HL-60/S4 (cell line): ENCODE measurements around the gene MRM3.
"Not testable (repeated sequence)": the region's sequence is repeated elsewhere in the genome, so short reads cannot be mapped to it uniquely, and the experiment has no call there.

Source experiments
- in situ Hi-C: fragments of 300-500 bp; cut with MboI; formaldehyde crosslinking; loops from 2 replicates; pipeline ENCODE4 v1.14.3; 2022; ENCODE audit warnings: low sequenced_read_pairs

MRM3 gene

DNA sequence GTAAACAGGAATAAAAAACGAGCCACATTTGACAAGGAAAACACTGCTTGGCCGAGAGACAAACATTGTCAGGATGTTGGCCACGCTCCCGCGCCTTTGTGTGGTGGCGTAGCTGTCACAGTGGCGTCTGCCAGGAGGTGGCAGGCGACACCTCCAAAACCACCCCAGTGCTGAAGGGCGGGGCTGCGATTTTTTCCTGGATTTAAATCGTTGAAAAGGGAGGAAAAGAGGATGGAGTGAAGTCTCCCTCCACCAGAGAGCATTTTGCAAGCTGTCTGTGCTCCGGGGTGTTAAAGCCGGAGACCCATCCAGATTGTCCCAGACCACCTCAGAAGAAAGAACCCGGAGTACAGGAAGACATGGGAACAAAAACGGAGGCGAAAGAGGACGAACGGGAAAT, 12.7 kb downstream of the MRM3 start:
- in situ Hi-C loops = no loop called here

DNA sequence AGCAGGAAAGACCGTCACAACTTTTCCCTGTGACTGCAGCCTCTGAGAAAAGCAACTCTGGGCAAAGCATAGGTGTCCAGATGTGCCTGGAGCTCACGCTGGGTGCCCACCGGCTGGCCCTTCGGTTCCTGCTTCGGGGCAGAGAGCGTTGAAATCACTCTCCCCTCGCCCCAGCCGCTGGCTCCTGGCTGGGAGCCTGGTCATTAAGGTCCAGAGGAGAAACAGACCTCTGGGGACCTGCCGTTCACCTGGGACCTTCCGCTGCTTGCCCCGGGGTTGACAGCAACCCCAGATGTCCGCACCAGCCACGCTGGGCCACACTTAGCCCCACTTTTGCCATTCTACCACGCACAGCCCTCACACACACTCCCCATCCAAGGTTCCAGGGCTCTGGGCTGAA, 13.1 kb downstream of the MRM3 start:
- in situ Hi-C loops = no loop called here

DNA sequence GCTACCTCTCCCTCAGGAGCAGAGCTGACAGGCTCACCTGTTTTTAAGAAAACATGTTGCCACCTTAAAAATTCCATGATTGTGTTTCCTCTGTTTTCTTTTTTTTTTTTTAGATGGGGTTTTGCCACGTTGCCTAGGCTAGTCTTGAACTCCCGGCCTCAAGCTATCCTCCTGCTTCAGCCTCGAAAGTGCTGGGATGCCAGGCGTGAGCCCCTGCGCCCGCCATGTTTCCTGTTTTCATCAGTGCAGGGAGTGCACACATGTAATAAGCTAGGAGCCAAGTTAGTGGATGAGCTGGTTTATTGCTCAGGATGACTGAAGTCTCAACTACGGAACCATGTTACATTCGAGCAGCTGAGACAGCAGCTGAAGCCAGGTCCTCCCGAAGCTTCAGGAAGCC, 13.6 kb downstream of the MRM3 start:
- in situ Hi-C loops = no loop called here

DNA sequence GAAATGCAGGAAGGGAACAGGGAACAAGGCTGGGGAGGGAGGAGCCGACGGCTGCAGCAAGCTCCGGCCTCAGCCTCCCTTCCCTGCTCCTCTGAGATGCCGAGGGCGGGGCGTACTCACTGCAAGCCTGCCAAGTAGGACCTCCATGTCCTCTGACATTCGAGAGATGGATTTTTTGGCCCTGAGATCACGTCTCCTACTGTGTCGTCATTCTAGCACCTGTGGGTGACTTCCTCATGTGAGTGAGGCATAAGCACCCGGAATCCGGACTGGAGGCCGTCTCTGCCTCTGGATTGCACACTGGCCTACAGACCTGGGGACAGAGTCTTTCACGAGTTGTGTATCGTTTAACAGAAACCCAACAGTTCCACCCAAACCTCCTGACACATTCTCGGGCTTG, 14.5 kb downstream of the MRM3 start:
- in situ Hi-C loops = no loop called here

DNA sequence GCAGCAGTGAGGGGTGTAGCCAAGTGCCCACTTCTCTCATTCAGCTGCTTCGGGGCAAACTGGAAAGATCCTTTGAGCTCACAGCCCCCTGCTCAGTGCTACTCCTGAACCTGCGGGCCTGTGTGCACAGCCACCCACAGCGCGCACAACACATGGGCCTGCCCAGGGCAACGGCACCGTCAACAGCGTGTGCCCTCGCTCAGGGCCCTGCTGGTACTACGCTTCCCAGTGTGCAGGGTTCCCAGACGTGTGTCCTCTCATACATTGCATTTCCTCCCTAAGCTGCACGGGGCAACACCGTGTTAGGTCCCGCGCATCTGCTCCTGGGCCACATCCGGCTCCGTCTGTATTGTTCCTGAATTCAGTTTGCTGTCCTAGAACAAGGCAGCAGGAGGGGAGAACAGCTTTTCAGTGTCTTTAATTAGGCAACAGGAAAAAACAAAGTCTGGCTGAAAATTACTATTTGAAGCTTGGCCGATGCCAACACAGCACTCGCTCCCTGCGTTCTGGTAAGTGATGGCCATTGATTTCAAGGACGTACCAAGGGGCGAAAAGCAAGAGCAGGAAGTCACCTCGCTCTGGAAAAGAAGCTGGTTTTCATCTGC, 15.2 kb downstream of the MRM3 start:
- in situ Hi-C loops = no loop called here

DNA sequence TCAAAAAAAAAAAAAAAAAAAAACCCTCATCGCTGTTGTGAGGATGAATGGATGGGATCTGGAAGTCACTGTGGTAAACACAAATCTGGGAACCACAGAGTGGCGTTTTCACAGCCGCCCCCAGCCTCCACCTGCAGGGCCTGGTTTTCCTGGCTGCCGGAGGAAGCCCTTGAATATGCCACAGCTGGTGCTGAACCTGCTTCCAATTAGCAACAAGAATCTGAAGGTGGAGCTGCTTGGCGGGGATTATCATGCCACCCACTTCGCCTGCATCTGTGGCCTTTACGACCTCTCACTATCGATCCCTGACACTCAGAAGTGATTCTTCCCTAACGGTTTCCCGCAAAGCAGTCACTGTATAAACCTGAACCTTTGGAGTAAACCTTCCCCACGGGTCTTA, 16.1 kb downstream of the MRM3 start:
- in situ Hi-C loops = no loop called here

DNA sequence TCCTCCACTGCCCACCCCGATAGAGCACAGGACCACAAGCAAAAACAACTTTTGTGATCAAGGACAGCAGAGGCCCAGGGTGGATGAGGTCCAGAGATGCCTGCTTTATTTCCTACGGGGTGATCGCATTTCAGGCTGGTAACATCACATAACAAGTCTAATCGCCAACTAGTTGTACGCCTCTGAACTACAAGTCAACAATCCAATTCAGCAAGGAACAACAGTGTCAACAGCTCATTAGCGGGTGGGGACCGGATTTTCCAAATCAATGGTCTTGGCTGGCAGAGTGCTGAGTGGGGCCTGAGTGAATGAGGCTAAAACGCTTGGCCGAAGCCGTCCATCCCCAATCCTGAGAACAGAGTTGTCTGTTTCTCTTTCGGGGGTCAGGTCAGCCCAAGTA, 17.1 kb downstream of the MRM3 start:
- in situ Hi-C loops = no loop called here

DNA sequence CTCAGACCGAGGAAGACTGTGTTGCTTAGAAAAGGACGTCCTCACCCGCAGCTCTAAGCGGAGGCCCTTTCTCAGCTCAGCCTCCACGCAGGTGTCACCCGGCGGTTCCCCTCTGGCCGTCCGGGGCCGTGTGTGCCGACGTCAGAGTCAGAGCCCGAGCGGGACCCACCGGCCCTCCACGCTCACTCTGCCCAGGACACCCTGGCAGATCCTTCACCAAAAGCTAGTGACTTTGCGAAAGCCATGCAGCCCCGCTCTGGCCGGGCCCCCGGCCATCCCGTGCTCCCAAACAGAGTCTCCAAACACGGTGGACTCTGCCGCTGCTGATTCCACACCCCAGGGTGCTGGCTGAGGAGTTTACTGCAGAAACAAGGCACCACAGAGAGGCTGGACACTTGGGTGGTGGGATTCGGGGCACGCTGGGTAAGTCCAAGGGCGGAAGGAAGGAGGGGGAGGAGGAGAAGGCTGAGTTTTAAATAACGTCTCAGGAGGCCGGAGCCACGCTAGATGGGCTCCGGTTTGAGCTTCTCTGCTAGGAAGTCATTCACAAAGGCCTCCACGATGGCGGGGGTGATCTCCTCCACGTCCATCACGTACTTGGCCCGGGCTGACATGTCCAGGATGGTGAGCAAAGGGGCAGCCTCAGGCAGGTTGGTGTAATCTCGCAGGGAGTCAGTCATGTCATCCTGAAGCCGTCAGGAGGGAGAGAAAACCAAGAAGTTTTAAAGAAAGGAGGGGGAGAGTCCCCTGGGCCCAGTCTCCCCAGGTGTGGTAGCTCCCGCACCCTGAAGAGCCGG, 18.5 kb downstream of the MRM3 start:
- in situ Hi-C loops = no loop called here

DNA sequence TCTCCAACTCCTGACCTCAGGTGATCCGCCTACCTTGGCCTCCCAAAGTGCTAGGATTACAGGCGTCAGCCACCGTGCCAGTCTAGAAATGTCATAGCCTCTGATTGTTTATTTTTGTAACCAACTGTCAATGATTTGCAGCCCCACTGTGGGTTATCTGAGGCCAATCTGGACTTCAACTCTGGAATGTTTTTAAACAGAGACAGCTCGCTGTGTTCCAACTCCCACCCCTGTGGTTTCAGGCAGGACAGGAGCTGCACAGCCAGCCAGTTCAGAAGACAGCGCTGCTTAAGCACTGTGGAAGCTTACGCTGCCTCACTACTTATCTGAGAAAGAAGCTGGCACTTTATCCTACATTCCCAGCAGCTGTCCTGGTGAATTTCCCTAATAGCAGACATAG, 19.5 kb downstream of the MRM3 start:
- in situ Hi-C loops = no loop called here

DNA sequence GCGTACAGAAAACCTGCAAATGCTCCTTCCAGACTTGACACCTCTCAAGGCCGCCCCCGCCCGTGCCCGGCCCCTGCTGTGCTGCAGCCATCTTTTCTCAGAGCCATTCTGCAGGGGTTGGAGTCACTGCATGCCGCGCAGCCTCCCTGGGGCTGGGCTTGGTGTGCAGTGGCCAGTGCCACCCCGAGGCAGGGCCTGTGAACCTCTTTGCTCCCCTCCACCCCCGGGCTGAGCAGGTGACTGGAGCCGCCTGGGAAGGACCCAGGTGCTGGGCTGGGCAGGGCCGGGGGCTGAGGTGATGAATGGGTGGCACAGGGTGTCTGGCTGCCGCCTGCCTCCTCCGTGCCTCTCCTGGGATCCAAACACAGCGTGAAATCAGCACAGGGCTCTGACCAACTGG, 20.3 kb downstream of the MRM3 start:
- in situ Hi-C loops = no loop called here

DNA sequence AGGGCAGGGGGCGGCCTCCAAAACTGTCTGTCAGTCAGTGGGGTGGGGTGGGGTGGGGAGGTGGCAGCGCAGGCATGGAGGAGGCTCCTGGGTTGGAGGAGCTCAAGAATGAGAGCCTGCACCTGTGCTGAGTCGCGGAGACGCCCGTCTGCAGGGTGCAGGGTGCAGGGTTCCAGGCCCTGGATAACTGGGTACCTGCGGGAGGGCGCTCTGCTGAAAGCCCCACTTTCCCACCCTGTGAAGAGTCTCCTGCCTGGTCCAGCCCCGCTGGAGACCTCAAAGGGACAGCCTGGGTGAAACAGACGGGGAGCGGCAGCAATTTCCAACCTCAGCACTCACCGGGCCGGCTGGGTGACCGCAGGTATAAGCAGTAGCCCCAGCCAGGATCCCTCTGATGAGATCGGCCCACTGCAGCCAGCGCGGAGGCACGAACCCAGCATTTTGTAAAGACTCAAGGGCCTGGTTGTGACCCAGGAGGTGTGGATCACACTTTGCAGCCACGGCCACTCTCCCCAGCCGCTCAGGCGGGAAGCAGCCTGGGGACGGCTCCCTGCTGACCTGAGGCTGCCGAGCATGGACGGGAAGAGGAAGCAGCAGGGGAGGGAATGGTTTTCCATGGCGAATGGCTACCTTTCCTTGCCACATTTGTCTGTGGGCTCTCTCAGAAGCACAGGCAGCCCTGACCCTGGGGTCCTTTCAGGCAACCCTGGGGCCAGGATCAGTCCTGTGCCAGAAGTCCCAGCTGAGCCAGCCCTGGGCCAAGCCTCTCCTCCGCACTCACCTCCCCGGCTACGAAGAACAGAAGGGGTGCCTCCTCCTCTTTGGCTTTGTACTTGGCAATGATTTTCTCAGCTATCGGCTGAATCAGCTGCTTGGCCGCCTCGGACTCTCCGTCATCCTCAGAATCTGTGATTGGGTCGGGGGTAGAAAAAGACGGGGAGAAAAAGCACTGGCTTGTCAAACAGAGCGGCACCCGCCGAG, 21.0 kb downstream of the MRM3 start:
- in situ Hi-C loops = no loop called here

DNA sequence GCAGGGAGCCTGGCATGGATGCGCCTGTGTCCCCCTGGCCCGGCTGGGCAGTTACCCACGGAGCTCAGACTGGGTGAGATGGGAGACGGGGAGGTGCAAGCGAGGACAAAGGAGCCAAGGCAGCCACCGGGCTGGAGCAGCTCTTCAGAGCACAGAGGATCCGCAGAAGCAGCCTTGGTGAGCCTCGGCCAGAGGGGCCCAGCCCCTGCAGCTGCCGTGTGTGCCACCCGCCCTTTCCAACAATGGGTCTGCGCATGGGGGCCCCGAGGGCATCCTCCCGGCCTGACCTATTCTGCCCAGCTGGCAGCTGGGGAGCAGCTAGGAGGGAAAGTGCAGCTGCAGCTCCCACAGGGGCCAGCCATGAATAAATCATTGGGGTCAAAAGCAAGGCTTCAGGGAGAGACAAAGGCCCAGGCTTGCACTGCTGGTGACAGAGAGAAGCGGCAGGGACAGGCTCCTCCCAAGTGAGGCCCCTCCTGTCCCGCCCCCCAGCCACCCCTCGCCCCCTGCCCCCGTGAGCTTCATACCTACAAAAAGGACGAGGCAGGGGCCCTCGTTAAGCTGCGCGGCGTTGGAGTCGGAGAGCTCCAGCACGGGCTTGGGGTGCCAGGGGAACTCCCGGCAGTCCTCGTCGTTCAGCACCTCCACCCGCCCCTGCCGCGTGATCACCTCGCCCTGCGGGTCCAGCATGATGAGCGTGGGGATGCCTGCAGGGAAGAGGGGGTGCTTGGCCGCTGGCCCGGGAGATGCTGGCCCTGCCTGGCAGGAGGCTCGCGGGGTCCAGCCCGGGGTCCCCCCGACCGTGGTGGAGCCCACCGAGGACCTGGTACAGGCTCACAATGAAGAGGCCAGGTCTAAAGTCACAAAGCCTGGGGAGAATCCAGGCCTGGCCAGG, 22.6 kb downstream of the MRM3 start:
- in situ Hi-C loops = no loop called here

DNA sequence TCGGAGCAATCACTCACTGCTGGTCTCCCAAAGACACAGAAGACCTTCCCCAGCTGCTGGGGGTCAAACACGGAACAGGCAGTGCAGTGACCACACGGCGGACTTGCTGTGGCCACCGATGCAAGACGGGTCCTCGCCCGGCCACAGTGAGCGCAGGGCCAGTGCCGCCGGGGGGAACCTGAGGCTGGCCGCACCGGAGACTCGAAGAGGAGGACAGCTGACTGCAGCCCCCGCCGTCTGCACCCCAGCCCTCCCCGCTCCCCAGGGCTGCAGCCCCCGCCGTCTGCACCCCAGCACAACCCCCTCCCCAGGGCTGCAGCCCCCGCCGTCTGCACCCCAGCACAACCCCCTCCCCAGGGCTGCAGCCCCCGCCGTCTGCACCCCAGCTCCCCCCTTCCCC, 23.7 kb downstream of the MRM3 start:
- in situ Hi-C loops = not testable (repeated sequence)

DNA sequence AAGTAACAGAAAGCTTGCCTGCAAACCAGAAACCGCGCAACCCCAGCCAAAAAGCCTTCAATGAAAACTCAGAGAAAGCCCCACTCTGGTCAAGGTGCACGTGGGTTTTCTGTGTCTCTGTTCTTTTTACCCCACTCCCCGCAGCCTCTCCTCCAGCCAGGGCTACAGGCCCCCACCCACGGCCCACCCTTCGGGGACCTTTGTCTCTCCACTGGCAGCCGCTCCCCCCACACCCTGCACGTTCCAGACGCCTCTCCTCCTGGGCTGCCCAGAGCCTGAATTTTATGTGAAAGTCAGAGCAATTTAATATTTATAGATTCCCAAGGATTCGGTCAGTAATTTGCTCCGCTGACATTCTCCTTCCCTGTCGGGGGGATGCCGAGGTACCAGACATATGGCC, 24.2 kb downstream of the MRM3 start:
- in situ Hi-C loops = no loop called here

DNA sequence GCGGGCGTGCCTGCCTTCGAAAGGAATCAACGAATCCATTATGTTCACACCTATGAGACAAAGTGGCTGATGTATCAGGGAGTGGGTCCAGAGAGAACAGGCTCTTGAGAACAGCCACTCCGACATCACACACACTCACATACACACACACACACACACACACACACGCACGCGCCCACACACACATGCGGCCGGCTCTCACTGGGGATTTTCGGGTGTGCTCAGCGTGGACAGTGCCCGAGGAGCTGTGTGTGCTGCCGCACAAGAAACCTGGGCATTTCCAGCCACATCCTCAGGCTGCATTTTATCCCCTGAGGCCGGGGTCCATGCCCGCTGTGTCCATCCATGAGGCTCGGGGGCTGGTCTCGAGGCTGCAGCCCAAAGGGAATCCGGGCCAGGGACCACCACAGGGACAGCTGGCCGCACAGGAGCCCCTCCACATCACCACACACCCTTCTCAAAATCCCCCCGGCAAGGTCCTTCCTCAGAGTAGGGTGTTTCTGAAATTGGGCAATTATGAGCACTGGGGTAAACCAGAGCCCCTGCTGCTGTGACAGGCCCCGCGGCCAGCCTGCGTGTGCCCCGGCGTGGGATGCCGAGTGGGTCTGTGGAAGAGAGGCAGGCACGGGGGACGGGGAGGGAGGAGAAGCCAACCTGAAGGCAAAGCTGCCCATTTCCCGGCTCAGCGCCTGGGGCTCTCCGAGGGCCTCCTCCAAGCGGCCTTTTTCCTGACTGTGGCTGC, 24.8 kb downstream of the MRM3 start:
- in situ Hi-C loops = no loop called here

DNA sequence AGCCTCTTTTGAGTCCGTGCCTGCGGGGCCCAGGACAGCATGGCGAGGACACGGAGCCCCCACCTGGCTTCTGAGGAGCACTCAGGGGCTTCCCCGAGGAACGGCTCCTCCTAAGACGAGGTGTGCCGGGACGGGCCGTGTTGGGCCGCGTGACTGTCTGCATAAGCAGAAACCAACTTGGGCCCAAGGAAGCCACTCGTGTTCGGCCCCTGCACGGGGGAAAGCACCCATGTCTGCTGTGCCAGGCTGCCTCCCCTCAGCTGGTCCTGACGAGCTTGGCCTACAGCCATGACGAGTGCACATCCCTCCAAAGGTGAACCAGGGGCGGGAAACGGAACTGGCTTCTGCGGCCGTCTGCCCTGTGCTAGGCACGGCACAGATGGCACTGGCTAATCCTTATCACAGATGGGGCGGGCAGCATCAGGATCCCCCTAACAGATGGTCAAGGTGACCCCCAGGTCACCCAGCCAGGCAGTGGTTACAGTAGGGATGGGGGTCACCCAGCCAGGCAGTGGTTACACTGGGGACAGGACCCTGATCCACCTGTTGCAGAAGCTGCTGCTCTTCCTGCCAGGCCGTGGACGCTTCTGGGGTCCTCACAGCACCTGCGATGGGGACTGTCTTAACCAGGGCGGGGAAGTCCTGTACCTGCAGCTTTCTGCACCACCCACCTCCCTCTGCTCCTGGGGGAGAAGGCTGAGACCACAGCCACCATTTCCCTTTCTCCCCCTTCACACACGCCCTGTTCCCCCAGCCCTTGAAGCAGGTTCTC, 25.6 kb downstream of the MRM3 start:
- in situ Hi-C loops = no loop called here

DNA sequence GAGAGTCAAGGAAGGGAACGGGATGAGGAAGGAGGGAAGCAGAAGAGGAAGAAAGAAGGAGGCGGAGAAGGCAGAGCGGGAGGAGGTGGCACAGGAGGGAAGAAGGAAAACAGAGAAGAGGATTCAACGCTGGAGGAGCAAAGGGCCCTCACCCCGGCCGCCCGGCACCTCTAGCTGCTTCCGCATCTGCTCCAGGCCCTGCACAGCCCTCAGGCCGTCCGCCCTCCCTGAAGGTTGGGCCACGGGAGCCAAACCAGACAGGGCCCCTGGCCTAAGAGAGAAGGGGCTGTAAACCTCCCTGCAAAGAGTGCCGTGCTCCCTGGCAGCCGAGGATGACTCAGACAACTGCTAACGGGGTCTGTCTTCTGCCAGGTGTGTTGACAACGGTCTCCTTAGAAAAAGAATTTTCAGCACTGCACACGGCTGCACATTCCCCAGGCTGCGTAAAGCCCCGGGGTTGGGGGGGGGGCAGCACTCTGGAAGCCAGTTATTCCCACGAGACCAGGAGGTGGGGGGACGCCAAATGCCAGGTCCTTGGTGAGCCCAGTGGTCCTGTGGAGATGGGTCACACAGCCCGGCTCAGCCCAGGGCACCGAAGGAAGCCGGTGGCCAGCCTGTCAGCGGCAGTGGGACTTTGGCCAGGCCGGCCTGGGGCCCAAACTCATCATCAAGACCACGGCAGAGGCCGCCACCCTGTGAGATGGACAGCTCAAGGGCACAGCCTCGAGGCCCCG, 29.1 kb downstream of the MRM3 start:
- in situ Hi-C loops = no loop called here

DNA sequence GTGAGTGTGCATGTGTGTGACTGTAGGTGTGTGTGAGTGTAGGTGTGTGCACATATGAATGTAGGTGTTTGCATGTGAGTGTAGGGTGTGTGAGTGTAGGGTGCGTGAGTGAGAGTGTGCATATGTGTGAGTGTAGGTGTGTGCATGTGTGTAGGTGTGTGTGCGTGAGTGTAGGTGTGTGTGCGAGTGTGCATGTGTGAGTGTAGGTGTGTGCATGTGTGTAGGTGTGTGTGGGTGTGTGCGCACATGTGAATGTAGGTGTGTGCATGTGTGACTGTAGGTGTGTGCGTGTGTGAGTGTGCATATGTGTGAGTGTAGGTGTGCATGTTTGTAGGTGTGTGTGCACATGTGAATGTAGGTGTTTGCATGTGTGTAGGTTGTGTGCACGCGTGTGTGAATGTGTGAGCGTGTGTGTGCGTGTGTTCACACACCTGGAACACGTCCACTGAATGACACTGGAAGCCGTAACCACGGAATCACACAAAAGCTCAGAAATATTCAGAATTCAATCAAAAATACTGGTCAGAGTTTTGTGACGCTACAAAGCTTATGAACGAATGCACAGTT, 30.6 kb downstream of the MRM3 start:
- in situ Hi-C loops = no loop called here
